GM21717 (cell line): Measurements from ENCODE around the gene HMHB1.

Experiments
- ATAC-seq: cut with Tn5 transposase; IDR thresholded peaks from one replicate; pipeline ENCODE4 v1.9.1; 2021; ENCODE audit warnings: mild to moderate bottlenecking, moderate library complexity; ENCODE audit not compliant: unreplicated experiment

Gene HMHB1

GRCh38 chr5:143812085-143812705 is at the start of gene HMHB1:
TSS of gene HMHB1 (plus strand) at chr5:143812161.
- ATAC-seq, result peak; percentile 66

GRCh38 chr5:143762636-143763220 is 49.2 kb upstream of the HMHB1 start:
- ATAC-seq, result no peak

- no peak for ATAC-seq
These were observed 44.8 kb upstream of the HMHB1 start for GRCh38 chr5:143767162-143767561.

GRCh38 chr5:143769026-143769786 is 42.8 kb upstream of the HMHB1 start:
- ATAC-seq, result no peak

GRCh38 chr5:143770450-143770849 is 41.5 kb upstream of the HMHB1 start:
- no peak for ATAC-seq

- no peak for ATAC-seq
These were observed 40.8 kb upstream of the HMHB1 start for GRCh38 chr5:143771189-143771588.

- ATAC-seq, result no peak
These were observed 40.4 kb upstream of the HMHB1 start for GRCh38 chr5:143771602-143772001.

- no peak for ATAC-seq
These were observed 39.3 kb upstream of the HMHB1 start for GRCh38 chr5:143772621-143773020.

GRCh38 chr5:143775258-143775657 is 36.7 kb upstream of the HMHB1 start:
- ATAC-seq, result no peak

- no peak for ATAC-seq
These were observed 35.0 kb upstream of the HMHB1 start for GRCh38 chr5:143776951-143777350.

- no peak for ATAC-seq
These were observed 32.5 kb upstream of the HMHB1 start for GRCh38 chr5:143779506-143779905.

GRCh38 chr5:143781993-143782520 is 29.9 kb upstream of the HMHB1 start:
- ATAC-seq, result no peak

GRCh38 chr5:143782588-143783386 is 29.2 kb upstream of the HMHB1 start:
- no peak for ATAC-seq

GRCh38 chr5:143788401-143788800 is 23.6 kb upstream of the HMHB1 start:
- no peak for ATAC-seq

GRCh38 chr5:143790457-143791112 is 21.4 kb upstream of the HMHB1 start:
- ATAC-seq, result no peak

GRCh38 chr5:143791848-143792731 is 19.9 kb upstream of the HMHB1 start:
- ATAC-seq, result peak; percentile 65

GRCh38 chr5:143793249-143793648 is 18.7 kb upstream of the HMHB1 start:
- no peak for ATAC-seq

- no peak for ATAC-seq
These were observed 15.8 kb upstream of the HMHB1 start for GRCh38 chr5:143796125-143796524.

GRCh38 chr5:143796753-143797152 is 15.2 kb upstream of the HMHB1 start:
- ATAC-seq, result no peak

GRCh38 chr5:143800715-143801114 is 11.2 kb upstream of the HMHB1 start:
- ATAC-seq, result no peak
